Measurements from ENCODE around the gene FTH1. TPM values are rescaled to one million over a fixed set of nuclear protein-coding genes. Genes with fewer than 3 reads are reported as not detected.
A peak's percentile ranks its signal among the peaks of the same experiment; 100 is the strongest.

Gene FTH1
- total RNA-seq, 1 experiment from 2014 or later: 3,345 TPM

DNA sequence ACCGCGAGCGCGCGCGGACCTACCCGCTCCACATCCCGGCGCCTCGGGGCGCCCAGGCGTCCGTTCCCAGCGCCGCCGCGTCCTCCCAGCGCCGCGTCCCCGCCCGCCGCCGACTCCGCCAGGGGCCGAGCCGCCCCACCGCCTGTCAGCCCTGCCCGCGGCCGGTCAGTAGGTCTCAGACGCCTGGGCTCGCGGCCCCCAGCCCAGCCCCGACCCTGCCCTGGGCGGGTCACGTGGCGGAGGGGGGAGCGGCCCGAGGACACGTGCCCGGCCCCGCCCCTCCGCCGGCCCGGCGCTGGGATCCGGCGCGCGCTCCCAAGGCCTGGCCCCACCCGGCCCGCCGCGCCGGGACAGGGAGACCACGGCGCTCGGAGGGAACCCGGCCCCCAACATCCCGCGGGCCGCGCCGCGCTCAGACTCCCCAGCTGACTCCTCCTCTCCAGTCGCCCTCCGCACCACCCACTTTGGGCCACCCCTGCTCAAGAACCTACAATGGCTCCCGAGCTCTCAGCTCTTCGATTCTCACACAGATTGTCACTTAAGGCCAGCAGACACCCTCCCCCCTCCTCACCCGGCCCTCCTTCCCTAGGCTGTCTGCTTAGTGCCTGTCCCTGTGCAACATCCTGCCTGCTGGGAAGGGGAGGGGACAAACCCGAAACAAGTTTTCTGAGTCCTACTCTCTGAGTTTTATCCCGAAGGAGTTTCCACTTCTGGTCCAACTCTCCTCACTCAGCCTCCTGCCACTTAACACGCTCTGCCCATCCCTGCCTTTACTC is 49.9 kb downstream of the FTH1 start, which contains the start of gene RAB3IL1:
Gene RAB3IL1 (minus strand): TSS at position 233 of the 776 bp plus-strand sequence. CDS start 199 bp downstream, at position 34.
- no peaks in the 10 kb centered on the region for H3K36me3 ChIP-seq (ENCODE audit: control insufficient read depth in 1 of 2, insufficient read depth in 2 of 2, low read length in 2 of 2)
- CTCF ChIA-PET: interaction anchor here (0.7 kb wide), 1 partner anchor 190 kb away, joined by 3 read pairs; no protein-coding TSS in a partner anchor
- H3K4me3 ChIP-seq (replicated peaks in 1 of 2; ENCODE audit: low read depth in 1 of 2, low read length in 2 of 2): peak within 1 kb of the TSS; percentile 51 to 64
- peak within 1 kb of the TSS; percentile 78 for H2AFZ ChIP-seq (ENCODE audit: low read depth, low read length, poor library complexity, severe bottlenecking)
- H3K9me2 ChIP-seq (ENCODE audit: insufficient read depth): no peaks in the 10 kb centered on the region
- peak within 1 kb of the TSS; percentile 65 for H3K9ac ChIP-seq (ENCODE audit: low read length)
- H3K4me1 ChIP-seq (ENCODE audit: control insufficient read depth in 1 of 2, insufficient read depth in 2 of 2, low read length in 2 of 2): peaks cover 5 to 16% of the 10 kb centered on the region in 2 experiments; a peak in 3 of 4 replicates
- RAD21 ChIA-PET (ENCODE audit: low non-redundant PET in 1 of 2, low total read pairs in 2 of 2, uncharacterized antibody in 2 of 2, unreplicated experiment in 2 of 2): no interaction called here
- ATAC-seq: peak; percentile 86
- peak within 1 kb of the TSS; percentile 33; the same call in 1 of the 2 replicates for H3K27ac ChIP-seq (ENCODE audit: low read depth, low read length)
- no peak for TF ChIP-seq SP1 (IDR thresholded peaks at IDR 0.05; ENCODE audit: low read depth)
- TF ChIP-seq POLR2AphosphoS5 (IDR thresholded peaks at IDR 0.05; ENCODE audit: low read depth, low read length): peak; percentile 46; the same call in 1 of the 2 replicates
- peak; percentile 43; the same call in 1 of the 2 replicates for TF ChIP-seq ZFX (IDR thresholded peaks at IDR 0.05)
- no TSS peak for BruUV-seq (replicated peaks)
- intact Hi-C loops (cut with micrococcal nuclease): no loop called here
- no peaks in the 10 kb centered on the region for H3K27me3 ChIP-seq (ENCODE audit: insufficient read depth, low read length)
- H3K4me2 ChIP-seq (ENCODE audit: low read length): peak within 1 kb of the TSS; percentile 88
- no peak for DNase-seq (ENCODE audit: low read depth, low spot score)
- H4K20me1 ChIP-seq (ENCODE audit: insufficient read depth): no peaks in the 10 kb centered on the region
- H3K9me3 ChIP-seq (ENCODE audit: control insufficient read depth in 1 of 2, insufficient read depth in 1 of 2, low read depth in 1 of 2, low read length in 2 of 2): no peaks in the 10 kb centered on the region
- H3K79me2 ChIP-seq (ENCODE audit: insufficient read depth, low read length): no peaks in the 10 kb centered on the region
- POLR2A ChIA-PET: interaction anchor here (0.6 kb wide), 1 partner anchor 54 kb away, joined by 3 read pairs; no protein-coding TSS in a partner anchor

DNA sequence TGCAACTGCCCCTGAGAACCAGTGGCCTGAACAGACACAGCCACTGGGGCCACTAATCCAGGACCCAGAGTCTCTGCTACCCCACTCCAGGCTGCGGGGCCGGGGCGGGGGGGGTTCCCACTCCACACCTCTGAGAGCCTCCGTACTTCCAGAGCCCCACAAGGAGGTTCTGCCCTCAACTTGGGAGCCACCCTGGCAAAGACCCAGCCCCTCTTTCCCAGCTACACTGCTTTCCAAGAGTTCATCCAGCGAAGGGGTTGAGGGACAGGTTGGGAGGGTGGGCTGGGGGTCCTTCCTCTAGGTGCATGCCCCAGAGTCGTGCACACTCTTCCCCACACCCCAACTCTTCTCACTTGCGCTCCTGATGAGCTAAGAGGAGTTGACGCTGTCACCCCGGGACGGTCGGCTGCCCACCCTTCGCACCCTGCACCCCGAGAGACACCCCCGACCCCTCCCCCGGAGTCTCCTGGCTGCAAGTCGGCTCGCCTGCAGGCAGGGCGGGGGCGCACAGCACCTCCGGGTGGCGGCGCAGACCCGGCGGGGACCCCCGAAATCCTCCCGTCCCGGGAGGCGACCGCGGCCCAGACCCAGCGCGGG is 50.6 kb downstream of the FTH1 start:
- ChIA-PET RAD21 (ENCODE audit: low non-redundant PET in 1 of 2, low total read pairs in 2 of 2, uncharacterized antibody in 2 of 2, unreplicated experiment in 2 of 2) (no interaction called here), CTCF (no interaction called here), POLR2A (interaction anchor here (0.6 kb wide), 1 partner anchor 55 kb away, joined by 3 read pairs; no protein-coding TSS in a partner anchor)
- no peak for ATAC-seq
- Histone ChIP-seq H3K9me3 (ENCODE audit: control insufficient read depth in 1 of 2, insufficient read depth in 1 of 2, low read depth in 1 of 2, low read length in 2 of 2) (no peaks in the 10 kb centered on the region), H3K36me3 (ENCODE audit: control insufficient read depth in 1 of 2, insufficient read depth in 2 of 2, low read length in 2 of 2) (no peaks in the 10 kb centered on the region), H3K4me1 (ENCODE audit: control insufficient read depth in 1 of 2, insufficient read depth in 2 of 2, low read length in 2 of 2) (peaks cover 5 to 16% of the 10 kb centered on the region in 2 experiments; a peak in 3 of 4 replicates), H3K4me2 (ENCODE audit: low read length) (peak overlapping the region; percentile 88), H3K9me2 (ENCODE audit: insufficient read depth) (no peaks in the 10 kb centered on the region), H3K27ac (ENCODE audit: low read depth, low read length) (peak overlapping the region; percentile 33; the same call in 1 of the 2 replicates), H4K20me1 (ENCODE audit: insufficient read depth) (no peaks in the 10 kb centered on the region), H3K27me3 (ENCODE audit: insufficient read depth, low read length) (no peaks in the 10 kb centered on the region), H3K79me2 (ENCODE audit: insufficient read depth, low read length) (no peaks in the 10 kb centered on the region), H3K4me3 (replicated peaks in 1 of 2; ENCODE audit: low read depth in 1 of 2, low read length in 2 of 2) (peak overlapping the region; percentile 51 to 64), H2AFZ (ENCODE audit: low read depth, low read length, poor library complexity, severe bottlenecking) (no peak overlapping the region), H3K9ac (ENCODE audit: low read length) (peak overlapping the region; percentile 65)
- no TSS peak for BruUV-seq (replicated peaks)
- DNase-seq (ENCODE audit: low read depth, low spot score): no peak
- TF ChIP-seq POLR2AphosphoS5 (IDR thresholded peaks at IDR 0.05; ENCODE audit: low read depth, low read length): no peak
- no peak for TF ChIP-seq CEBPB (IDR thresholded peaks at IDR 0.05; ENCODE audit: low read depth)
- no peak for TF ChIP-seq POLR2A (IDR thresholded peaks at IDR 0.05; ENCODE audit: borderline replicate concordance, extremely low read depth, insufficient read depth, insufficient read length)
- no peak for TF ChIP-seq TCF7L2 (IDR thresholded peaks at IDR 0.05; ENCODE audit: borderline replicate concordance, extremely low read depth, insufficient read depth, insufficient read length)
- TF ChIP-seq ELF1 (IDR thresholded peaks at IDR 0.05; ENCODE audit: borderline replicate concordance, low read depth): no peak
- TF ChIP-seq EZH2phosphoT487 (IDR thresholded peaks at IDR 0.05; ENCODE audit: borderline replicate concordance): no peak
- no peak for TF ChIP-seq SRF (IDR thresholded peaks at IDR 0.05; ENCODE audit: low read depth)
- TF ChIP-seq EZH2 (IDR thresholded peaks at IDR 0.05): no peak
- TF ChIP-seq ZFX (IDR thresholded peaks at IDR 0.05): no peak
- TF ChIP-seq, protein P1, sequence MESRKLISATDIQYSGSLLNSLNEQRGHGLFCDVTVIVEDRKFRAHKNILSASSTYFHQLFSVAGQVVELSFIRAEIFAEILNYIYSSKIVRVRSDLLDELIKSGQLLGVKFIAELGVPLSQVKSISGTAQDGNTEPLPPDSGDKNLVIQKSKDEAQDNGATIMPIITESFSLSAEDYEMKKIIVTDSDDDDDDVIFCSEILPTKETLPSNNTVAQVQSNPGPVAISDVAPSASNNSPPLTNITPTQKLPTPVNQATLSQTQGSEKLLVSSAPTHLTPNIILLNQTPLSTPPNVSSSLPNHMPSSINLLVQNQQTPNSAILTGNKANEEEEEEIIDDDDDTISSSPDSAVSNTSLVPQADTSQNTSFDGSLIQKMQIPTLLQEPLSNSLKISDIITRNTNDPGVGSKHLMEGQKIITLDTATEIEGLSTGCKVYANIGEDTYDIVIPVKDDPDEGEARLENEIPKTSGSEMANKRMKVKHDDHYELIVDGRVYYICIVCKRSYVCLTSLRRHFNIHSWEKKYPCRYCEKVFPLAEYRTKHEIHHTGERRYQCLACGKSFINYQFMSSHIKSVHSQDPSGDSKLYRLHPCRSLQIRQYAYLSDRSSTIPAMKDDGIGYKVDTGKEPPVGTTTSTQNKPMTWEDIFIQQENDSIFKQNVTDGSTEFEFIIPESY (IDR thresholded peaks at IDR 0.05; ENCODE audit: extremely low read depth, insufficient replicate concordance, low read length): no peak
- TF ChIP-seq, protein P2, sequence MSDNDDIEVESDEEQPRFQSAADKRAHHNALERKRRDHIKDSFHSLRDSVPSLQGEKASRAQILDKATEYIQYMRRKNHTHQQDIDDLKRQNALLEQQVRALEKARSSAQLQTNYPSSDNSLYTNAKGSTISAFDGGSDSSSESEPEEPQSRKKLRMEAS (IDR thresholded peaks at IDR 0.05): no peak
- no peak for TF ChIP-seq FOSL1 (IDR thresholded peaks at IDR 0.05; ENCODE audit: low read depth)
- TF ChIP-seq SIN3A (IDR thresholded peaks at IDR 0.05; ENCODE audit: low read depth): no peak
- TF ChIP-seq SP1 (IDR thresholded peaks at IDR 0.05; ENCODE audit: low read depth): no peak
- no peak for TF ChIP-seq RAD21 (IDR thresholded peaks at IDR 0.05; ENCODE audit: low read depth)
- TF ChIP-seq, protein P3, sequence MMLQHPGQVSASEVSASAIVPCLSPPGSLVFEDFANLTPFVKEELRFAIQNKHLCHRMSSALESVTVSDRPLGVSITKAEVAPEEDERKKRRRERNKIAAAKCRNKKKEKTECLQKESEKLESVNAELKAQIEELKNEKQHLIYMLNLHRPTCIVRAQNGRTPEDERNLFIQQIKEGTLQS (IDR thresholded peaks at IDR 0.05): no peak
- intact Hi-C loops (cut with micrococcal nuclease): no loop called here
